Cardiac atrium fibroblast (primary cell): ENCODE data around the gene HDGFL1. TPM values are rescaled to one million over a fixed set of nuclear protein-coding genes. Genes with fewer than 3 reads are reported as not detected.

ENCODE experiments used
- total RNA-seq: library from RNA; depleted of rRNA; stranded (reverse); fragments of >200 nt; gene quantifications from 2 replicates; pipeline ENCODE4 v1.2.3, GENCODE V29; 2015

HDGFL1 gene
- total RNA-seq, result not detected in 2 replicates

GRCh38 chr6:22569281-22570184 lies at the start of gene HDGFL1:
HDGFL1 (plus strand) TSS chr6:22569566; CDS start chr6:22569576, 10 bp downstream.

